GM18868 (cell line): Measurements from ENCODE around the gene QRFPR.
"Not testable (repeated sequence)": the region's sequence is repeated elsewhere in the genome, so short reads cannot be mapped to it uniquely, and the experiment has no call there.

Experiments used
- ATAC-seq: cut with Tn5 transposase; IDR thresholded peaks from one replicate; pipeline ENCODE4 v1.9.1; 2021; ENCODE audit warnings: mild to moderate bottlenecking, moderate library complexity; ENCODE audit not compliant: unreplicated experiment

QRFPR gene

DNA sequence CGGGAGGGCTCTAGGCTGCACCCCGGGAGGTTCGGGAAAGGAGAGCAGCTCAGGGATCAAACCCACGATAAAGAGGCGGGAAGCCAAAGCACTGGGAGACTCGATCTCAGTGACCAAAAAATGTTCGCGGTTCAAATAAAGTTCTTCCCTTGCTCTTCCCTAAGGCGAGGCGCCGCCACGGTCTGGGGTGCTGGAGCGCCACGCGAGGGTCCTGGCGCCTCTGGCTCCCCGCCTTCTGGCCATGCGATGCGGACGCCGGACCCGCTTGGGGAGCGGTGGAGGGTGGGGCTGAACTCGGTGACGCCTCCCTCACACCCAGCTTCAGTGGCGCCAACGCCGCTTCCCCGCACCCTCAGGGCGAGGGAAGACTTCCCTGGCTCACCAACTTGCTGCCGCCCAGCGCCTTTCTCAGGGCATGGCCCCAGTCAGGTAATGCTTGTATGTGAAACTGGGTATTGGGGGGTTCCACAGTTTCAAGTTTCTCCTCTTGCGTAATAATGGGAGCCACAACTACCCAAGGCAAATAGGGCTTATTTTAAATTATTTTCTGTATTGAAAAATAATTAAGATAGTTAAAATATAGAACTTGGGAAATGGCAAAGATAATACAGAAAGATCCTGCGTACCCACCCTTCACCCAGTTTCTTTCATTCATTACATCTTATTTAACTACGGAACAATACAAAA lies at the start of gene QRFPR:
QRFPR (minus strand) TSS at position 243 of the 687 bp plus-strand sequence. CDS start 371 bp downstream, outside the sequence.
- ATAC-seq: no peak

DNA sequence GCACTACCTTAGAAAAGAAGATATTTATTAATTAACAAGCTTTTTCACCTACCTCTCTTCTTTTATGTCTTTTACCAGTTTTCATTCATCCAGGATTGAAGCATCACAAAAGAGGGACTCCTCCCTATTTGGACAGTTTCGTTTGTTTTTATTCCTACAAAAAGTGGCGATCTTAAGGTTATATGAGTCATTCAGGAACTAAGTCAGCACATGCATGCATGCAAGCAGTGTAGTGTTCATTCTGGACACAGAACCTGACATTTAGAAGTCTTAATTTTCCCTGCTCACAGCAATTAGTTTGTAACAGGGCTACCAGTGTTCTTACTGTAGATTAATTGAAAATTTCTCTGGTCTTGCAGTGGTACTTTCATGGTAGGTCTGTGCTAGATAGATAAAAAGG lies 47.9 kb upstream of the QRFPR start:
- no peak for ATAC-seq

DNA sequence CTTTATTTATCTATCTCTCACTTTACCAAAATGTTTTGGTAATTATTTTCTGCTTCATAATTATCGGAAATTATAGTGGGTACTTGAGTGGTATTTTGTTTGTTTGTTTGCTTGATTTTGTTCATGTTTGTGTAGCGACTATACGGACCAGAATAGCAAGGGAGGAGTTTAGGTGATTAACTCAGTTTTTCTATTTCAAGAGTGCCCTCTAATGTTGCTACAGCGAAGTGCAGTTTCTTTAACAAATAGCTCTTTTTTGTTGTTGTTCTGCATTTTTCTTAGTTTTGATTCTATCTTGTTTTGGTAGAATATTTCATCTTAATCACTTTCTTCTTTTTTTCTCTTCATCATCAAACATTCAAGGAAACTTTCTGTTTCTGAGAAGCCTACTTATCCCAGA lies 40.8 kb upstream of the QRFPR start:
- no peak for ATAC-seq

DNA sequence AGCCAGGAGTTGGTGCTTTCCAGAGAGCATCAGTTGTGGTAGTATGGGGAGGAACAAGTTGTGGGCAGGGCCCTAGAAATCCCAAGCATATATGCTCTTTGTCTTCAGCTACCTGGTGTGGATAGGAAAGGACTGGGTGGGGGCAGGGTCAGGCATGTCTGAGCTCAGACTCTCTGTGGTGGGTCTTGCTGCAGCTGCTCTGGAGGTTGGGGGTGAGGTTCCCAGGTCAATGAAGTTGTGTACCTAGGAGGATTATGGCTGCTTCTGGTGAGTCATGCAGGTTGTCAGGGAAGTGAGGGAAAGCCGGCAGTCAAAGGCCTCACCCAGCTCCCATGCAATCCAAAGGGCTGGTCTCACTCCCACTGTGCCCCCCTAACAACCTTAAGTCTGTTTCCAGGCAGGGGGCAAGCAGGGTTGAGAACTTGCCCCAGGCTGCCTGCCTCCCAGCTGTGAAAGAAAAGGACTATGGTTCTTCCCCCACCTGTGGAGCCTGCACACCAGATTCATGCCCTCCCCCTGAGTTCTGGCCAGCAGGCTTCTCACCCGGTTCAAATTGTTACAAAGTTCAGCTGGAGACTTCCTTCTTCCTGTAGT lies 30.4 kb upstream of the QRFPR start:
- ATAC-seq: no peak

DNA sequence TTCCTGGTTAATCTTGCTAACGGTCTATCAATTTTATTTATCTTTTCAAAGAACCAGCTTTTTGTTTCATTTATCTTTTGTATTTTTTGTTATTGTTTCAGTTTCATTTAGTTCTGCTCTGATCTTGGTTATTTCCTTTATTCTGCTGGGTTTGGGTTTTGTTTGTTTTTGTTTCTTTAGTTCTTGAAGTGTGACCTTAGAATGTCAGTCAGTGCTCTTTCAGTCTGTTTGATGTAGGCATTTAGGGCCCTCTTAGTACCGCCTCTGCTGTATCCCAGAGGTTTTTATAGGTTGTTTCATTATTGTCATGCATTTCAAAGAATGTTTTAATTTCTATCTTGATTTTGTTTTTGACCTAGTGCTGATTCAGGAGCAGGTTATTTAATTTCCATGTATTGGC lies 27.7 kb upstream of the QRFPR start:
- not testable (repeated sequence) for ATAC-seq

DNA sequence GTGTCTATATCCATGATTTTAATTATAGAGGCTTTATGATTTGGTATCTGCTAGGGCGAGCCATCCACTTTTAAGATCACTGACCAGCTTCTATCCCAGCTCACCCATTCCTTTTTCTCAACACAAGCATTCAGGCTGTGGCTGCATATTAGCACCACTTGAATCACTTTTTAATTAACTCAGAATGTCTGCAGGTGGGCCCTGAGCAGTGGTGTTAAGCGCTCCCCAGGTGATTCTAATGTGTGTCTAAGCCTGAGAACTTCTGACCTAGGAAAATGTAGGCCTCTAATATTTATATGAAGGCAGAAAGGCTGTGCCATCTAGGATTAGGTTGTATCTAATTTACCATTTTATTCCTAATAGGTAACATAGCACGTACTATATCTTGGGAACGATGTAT lies 19.8 kb upstream of the QRFPR start:
- ATAC-seq: no peak

DNA sequence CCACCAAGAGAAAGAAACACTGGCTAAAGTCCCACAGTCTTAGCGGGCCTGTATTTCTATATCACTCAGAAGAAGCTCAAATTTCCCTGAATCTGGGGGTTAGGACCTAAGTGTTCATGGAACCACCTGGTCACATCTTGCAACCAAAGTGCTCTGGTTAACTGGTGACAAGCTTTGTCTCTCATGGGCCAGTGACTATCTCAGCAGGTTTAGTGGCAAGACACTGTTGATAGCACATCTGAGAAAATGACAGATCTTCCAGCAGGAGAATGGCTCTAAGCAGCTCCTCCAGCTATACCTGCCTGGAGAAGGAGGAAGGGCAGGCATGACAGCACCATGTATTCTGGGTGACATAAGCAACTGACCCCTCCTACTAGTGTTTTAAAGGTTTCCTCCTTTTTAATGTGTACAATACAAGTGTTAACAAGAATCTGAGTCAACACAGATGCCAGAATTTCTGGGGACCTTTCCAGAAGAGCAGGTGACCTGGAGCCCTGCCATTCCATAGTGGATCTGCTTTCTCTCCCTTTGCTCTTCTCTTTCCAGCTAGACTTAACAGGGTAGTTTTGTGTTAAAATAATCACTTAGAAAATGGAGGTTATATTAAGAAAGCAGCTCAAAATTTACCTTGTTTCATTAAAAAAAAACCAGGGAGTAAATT lies 17.3 kb upstream of the QRFPR start:
- no peak for ATAC-seq

DNA sequence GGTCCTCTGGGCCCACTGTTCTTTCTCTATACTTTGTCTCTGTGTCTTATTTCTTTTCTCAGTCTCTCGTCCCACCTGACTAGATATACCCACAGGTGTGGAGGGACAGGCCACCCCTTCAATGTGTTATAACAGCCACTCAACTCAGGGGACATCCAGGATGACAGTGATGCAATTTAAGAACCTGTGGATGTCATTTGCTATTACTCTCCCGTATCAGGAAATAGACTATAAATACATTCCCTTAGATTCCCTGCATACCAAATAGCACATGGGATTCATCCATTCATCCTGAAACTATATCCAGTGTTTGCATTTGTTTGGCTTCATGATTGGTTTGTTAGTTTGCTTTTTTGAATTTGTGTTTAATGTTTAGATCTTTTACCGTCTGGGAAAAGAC lies 16.6 kb upstream of the QRFPR start:
- ATAC-seq: no peak

DNA sequence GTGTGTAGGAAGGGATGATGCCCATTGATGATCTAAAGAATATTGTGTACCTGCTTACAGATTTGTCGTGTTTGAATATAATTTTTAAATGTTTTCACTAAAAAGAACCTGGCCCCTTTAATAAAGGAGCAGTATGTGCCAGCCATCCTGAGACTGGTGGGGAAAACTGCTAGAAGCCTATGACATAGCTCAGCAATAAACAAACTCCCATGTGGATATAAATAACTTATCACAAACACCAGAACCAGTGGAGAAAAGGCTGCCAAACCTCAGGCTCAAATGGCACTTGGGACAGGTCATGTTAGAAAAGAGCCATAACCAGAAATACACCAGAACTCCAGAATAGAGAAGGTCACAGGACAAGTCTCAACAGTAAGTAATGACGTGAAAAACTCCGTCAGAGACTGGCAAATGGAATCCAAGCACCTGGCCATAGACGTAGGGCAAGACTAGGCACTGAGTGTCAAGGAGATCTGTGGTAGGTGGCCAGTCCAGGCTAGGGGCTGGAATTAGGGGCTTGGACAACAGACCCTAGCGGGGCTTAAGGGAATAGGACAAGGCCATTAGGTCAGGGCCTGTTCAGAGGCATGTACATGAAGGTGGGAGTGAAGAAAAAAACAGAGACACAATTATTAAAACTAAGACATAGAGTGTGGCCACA lies 11.7 kb upstream of the QRFPR start:
- ATAC-seq: no peak

DNA sequence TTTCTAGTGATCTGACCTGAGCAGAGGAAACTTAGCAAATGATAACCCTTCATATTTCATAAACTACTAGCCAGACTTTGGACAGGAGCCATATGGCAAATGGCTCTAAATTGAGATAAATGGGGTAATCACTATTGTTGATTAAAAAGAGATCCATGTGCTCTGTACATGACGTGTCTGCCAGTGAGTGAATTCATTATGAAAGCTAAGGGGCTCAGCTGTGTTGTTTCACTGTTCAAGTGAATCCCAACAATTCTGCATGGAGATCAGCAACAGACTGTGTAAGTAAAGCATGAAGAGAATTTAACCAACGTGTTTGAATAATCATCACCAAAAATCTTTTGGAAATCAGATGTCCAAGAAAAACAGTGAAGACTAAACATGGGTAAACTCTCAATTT lies 9.5 kb upstream of the QRFPR start:
- ATAC-seq: no peak

DNA sequence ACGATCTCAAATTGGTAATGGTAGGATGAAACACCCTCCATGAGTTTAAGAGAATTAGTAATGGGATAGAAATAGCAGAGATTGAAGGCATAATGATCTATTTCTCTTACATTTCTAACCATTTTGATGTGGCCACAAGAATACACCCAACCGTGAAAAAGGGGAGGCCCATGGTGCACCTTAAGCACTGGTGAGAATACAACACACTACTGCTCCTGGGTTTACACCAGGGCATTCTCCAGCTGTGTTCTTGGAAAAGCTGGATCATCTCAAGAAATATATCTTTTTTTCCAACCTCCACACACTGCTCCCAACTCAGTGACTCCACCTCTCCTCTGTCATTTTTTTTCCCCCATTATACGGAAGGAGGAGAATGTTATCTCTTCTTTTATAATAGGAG lies 1.5 kb downstream of the QRFPR start:
- ATAC-seq: no peak

DNA sequence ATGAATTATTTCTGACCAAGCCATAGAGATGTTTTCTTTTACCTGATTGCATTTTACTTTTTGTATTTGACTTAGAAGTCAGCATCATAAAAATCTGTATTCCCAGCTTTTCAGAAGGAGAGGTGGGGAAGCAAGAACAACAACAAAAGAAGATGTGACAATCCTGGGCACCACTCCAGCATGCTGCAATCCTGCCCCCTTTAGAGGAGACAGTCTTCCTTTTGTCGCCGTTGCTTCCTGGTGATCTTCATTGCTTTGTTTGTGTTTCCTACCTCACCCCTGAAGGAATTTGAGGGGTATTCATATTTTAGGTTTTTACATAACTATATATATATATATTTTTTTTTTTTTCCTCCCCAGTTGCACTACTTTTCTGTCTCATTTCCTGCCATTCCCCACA lies 3.7 kb downstream of the QRFPR start:
- no peak for ATAC-seq

DNA sequence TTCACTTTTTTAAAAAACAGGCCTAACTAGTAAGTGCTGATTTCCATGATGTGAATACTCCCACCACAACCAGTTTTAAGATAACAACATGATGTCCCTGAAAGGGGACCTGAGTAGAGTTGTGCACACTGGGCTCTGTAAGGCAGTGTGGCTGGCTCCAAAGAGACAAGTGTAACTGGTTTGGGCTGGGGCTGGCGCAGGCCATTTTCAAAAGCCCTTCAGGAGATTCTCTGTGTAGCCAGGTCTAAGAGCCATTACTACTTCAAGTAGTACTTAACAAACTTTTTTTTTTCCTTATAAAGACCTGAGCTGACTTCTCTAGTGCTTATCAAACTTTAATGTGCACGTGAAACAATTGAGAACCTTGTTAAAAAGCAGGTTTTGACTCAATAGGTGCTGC lies 4.3 kb downstream of the QRFPR start:
- no peak for ATAC-seq

DNA sequence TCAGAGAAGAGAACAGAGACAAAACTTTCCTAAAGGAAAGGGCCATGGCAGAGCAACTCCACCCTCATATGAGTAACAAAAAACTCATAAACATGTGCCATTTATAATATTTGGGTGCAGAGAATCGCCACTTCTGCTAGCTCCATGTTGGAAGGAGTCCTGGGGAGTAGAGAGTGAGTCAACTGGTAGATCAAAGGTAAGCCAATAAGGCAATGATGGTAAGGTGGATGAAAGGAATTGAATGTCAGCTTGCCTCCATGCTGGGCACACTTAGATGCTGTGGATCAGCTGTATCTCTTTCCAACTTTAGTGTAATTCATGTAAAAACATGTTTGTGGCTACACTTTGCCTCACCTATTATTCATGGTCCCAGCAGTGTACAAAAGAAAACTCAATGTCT lies 4.7 kb downstream of the QRFPR start:
- no peak for ATAC-seq

DNA sequence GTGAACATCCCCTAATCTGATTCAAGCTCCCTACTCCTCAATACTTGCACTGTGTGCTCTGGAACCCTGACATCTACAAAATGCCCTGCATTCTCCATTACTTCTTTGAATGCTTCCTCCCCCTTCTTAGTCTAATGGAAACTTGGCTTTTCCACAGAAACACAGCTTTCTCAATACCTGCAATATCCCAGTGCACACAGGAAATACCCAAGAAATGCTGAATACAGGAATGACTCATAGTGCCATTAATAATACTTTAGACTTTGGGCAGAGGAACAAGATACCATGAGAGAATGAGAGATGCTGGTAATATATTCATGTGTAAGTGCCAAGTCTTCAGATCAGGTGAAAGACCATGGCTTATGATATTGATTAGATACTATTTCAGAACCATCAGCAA lies 5.6 kb downstream of the QRFPR start:
- ATAC-seq: no peak

DNA sequence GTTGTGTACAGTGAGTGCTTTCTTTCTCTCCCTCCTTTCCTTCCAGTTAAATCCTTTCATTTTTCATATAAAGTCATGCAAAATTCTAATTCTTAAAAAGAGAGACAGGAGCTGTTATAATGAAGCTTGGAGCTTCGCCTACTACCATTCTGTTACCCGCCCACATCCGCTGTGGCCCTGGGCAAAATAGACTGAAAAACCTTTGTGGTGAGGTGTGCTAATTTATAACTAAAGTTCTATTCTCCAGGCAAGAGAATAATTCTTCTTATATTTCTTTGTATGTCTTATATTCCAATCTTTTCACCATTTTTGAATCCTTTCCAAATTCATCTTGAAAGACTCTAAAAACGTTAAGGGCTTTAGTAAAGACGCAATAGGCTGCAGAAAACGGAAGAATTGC lies 7.0 kb downstream of the QRFPR start:
- no peak for ATAC-seq

DNA sequence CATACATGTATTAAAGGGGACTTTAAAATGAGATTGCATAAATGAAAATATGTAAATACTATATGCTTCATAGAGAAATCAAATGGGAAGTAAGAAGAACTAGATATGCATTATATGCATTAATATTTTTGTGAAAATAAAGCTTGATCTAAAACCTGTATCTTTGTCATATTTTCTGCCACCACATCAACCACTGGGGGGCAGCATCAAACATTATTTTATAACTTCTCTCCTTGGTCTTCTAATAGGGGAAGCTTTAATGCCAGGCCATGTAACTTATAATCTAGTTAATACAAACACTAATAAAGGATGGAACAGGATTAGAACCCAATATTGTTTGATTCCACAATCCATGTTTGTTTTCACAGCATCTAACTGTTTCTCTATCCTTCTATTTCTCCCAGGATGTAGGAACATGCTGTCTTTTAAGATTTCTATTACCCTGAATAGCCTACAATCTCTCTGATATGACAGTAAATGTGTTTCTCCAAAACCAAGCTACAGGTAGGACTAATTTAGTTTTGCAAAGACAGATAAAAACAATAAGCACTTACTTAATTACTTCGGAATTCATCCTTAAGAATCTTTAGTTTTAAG lies 10.0 kb downstream of the QRFPR start:
- ATAC-seq: peak; percentile 62

DNA sequence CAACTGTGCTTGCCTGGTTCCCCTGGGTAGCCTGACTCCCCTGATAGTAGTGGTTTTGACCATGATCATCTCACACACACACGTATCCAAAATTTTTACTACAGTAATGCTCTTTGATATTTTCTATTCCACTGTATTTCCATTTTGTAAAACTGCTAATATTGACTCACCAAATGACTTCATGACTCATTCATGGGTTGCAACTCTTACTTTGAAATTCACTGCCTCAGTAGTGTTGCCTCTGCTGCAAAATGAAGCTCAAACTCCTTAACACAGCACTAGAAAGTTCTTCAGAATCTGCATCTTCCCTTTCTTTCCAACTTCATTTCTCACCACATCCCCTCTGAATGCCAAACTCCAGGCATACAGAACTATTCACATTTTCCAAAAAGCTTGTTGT lies 20.3 kb downstream of the QRFPR start:
- ATAC-seq: no peak

DNA sequence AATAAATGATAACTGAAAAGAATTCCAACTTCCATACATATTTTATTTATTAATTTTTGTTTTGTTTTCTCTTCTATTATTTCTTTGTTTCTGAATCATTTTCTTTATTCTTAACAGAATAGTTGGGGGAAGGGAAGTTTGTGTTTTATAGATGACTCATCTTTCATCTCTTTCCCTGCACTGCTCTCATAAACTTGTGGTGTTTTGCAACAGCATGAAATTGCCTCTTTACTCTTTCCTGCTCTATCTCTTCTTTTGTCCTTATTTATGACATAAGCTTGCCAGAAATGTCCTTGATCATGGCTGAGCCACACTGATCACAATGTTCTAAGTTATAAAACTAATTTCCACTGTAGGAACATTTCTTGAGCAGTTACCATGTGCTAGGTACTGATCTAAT lies 22.3 kb downstream of the QRFPR start:
- ATAC-seq: no peak

DNA sequence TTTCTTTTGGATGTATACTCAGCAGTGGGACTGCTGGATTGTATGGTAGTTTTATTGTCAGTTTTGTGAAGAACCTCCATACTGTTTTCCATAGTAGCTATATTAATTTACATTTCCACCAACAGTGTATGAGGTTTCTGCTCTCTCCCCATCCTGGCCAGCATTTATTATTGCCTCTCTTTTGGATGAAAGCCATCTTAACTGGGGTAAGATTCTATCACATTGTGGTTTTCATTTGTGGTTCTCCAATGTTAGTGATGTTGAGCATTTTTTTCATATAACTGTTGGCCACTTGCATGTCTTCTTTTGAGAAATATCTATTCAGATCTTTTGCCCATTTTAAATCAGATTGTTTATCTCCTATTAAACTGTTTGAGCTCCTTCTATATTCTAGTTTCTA lies 27.6 kb downstream of the QRFPR start:
- ATAC-seq: no peak

DNA sequence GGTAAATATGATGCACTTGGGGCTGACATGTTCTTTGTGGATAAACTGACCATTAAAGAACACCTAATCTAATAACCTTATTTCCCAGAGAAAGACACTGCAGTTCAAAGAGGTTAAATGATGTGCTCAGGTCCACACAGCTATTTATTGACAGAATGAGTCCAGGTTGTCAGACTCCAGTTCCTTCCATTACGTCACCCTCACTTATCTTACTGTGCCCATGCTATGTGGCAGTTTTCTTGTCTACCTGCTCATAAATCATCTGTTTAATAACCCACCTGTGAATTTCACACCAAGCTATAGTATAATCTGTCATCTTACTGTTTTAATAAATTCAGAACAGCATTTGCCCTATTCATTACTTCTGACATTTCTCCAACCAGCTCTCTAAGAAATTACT lies 36.7 kb downstream of the QRFPR start:
- no peak for ATAC-seq

DNA sequence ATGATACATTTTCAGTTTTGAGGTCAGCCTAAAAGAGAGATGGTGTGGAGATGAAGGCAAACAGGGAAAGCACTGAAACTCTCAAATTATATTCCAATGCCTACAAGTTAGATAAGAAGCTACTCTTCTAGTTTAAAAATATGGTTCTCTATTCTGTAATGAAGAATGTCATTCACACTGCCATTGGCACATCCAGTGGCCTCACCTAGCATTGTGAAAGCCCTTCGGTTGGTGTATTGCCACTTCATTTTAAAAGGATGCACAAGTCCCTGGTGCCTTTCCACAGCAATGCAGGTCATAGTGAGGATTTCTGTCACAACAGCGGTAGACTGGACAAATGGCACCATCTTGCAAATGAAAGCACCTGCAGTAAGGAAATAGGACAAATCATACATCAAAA lies 40.6 kb downstream of the QRFPR start:
- no peak for ATAC-seq
